B cell (primary cell): ENCODE data around the gene EDNRA.

Experiments used
- EZH2 ChIP-seq: IDR thresholded peaks from 2 replicates; pipeline ENCODE4 v1.6.1; 2012; ENCODE audit warnings: borderline replicate concordance, low read depth, mild to moderate bottlenecking, moderate library complexity, low read length; ENCODE audit not compliant: insufficient read depth, poor library complexity, severe bottlenecking
- TF ChIP-seq, protein P1 (sequence below): fragments of 200-600 bp; IDR thresholded peaks from one replicate; pipeline ENCODE4 v1.8.0; 2022; ENCODE audit warnings: antibody characterized with exemption, mild to moderate bottlenecking

DNA sequence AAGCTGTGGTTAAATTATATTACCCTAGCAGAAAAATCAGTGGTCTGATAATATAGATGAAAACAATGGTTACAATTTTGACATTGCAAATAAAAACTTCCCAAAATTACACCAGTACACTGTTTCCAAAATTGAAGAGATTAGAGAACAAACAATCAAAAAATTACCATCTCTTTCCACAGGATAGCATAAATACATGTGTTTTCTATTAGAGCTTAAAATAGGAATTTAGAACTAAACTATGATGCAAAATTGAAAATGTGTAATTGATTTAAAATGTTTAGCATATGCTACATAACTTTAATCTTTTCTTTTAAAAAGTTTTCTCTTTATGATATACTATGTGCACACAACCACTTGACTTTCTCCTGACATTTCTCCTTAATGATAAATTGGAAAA, 6.7 kb downstream of the EDNRA start:
- TF ChIP-seq, protein P1, sequence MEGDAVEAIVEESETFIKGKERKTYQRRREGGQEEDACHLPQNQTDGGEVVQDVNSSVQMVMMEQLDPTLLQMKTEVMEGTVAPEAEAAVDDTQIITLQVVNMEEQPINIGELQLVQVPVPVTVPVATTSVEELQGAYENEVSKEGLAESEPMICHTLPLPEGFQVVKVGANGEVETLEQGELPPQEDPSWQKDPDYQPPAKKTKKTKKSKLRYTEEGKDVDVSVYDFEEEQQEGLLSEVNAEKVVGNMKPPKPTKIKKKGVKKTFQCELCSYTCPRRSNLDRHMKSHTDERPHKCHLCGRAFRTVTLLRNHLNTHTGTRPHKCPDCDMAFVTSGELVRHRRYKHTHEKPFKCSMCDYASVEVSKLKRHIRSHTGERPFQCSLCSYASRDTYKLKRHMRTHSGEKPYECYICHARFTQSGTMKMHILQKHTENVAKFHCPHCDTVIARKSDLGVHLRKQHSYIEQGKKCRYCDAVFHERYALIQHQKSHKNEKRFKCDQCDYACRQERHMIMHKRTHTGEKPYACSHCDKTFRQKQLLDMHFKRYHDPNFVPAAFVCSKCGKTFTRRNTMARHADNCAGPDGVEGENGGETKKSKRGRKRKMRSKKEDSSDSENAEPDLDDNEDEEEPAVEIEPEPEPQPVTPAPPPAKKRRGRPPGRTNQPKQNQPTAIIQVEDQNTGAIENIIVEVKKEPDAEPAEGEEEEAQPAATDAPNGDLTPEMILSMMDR = no peak
- no peak for TF ChIP-seq EZH2
